DND-41 (cell line): ENCODE results near the gene ATG2A.

Experiments
- EZH2 ChIP-seq: IDR thresholded peaks from 3 replicates; pipeline ENCODE4 v1.6.1; 2012; ENCODE audit warnings: borderline replicate concordance, low read depth, mild to moderate bottlenecking, moderate library complexity, low read length, inconsistent platforms; ENCODE audit not compliant: severe bottlenecking
- TF ChIP-seq, protein P1 (sequence below): IDR thresholded peaks from 2 replicates; pipeline ENCODE4 v1.5.1; 2012; ENCODE audit warnings: borderline replicate concordance, low read length, moderate library complexity, mild to moderate bottlenecking; ENCODE audit not compliant: poor library complexity, severe bottlenecking; ENCODE audit errors: extremely low read depth

DNA sequence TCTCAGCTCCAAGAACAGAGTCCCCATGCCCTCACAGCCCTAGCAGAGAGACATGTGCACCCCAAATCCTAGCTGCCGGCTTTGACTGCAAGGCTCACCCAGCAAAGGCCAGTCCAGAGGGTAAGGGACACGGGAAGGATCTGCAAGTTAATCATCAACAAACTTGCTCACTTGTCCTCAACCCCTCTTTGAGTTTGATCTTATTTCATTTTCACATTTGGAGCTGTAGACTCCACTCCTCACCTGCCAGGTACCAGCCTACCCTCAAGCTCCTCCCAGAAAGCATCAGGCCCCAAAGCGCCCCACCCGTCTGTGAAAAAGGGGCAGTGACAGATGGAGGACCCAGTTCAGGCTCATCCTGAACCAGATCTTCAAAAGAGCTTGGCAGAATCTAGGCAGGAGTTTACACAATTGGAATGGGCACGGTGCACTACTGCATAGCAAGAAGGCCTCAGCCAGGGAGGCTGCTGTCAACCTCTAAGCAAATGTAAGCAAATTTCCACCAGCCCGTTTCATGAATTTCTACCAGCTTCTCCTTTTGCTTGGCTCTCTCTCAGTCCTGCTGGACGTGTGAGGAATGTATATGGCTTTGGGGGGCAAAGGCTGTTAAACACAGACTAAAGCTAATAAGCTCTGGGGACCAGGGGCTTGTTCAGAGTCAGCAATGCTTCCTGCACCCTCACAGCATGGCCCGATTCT is 44.1 kb downstream of the ATG2A start:
- TF ChIP-seq, protein P1, sequence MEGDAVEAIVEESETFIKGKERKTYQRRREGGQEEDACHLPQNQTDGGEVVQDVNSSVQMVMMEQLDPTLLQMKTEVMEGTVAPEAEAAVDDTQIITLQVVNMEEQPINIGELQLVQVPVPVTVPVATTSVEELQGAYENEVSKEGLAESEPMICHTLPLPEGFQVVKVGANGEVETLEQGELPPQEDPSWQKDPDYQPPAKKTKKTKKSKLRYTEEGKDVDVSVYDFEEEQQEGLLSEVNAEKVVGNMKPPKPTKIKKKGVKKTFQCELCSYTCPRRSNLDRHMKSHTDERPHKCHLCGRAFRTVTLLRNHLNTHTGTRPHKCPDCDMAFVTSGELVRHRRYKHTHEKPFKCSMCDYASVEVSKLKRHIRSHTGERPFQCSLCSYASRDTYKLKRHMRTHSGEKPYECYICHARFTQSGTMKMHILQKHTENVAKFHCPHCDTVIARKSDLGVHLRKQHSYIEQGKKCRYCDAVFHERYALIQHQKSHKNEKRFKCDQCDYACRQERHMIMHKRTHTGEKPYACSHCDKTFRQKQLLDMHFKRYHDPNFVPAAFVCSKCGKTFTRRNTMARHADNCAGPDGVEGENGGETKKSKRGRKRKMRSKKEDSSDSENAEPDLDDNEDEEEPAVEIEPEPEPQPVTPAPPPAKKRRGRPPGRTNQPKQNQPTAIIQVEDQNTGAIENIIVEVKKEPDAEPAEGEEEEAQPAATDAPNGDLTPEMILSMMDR, result no peak
- TF ChIP-seq EZH2, result no peak
